ENCODE data around the gene BAZ2B. TPM values are rescaled to one million over a fixed set of nuclear protein-coding genes. Genes with fewer than 3 reads are reported as not detected.

The BAZ2B gene
- total RNA-seq, 1 experiment from 2014 or later = 54.9 TPM

- Histone ChIP-seq H3K4me1 (ENCODE audit: insufficient read depth, low read length) (no peaks in the 10 kb centered on the region), H4K5ac (ENCODE audit: insufficient read length, low read depth, low read length) (no peak overlapping the region), H3T11ph (ENCODE audit: low read length) (no peak overlapping the region), H3K14ac (ENCODE audit: insufficient read depth, low read length) (no peak overlapping the region), H2BK5ac (ENCODE audit: insufficient read length, low read length) (no peak overlapping the region), H2AK5ac (ENCODE audit: insufficient read length, low read length) (no peak overlapping the region), H2BK20ac (ENCODE audit: low read depth, low read length, poor library complexity, severe bottlenecking) (no peak overlapping the region), H4K91ac (ENCODE audit: insufficient read length, low read depth, low read length) (no peak overlapping the region), H2BK12ac (ENCODE audit: insufficient read length, low read depth, low read length) (no peak overlapping the region), H3K79me2 (ENCODE audit: insufficient read depth, low read length) (no peaks in the 10 kb centered on the region), H3K23ac (ENCODE audit: insufficient read length, low read depth, low read length) (no peak overlapping the region), H4K20me1 (ENCODE audit: control insufficient read depth, insufficient read depth, insufficient read length) (no peaks in the 10 kb centered on the region), H3K27ac (ENCODE audit: insufficient read length, low read depth, low read length) (no peak overlapping the region), H3K56ac (ENCODE audit: insufficient read length, low read depth, low read length) (no peak overlapping the region), H2AFZ (ENCODE audit: low read length) (no peak overlapping the region), H3K4ac (ENCODE audit: low read depth, low read length) (no peak overlapping the region), H2BK120ac (ENCODE audit: low read depth, low read length, poor library complexity, severe bottlenecking) (no peak overlapping the region), H4K8ac (replicated peaks; ENCODE audit: insufficient read length, low read depth, low read length) (no peak overlapping the region), H3K4me2 (ENCODE audit: insufficient read depth, insufficient read length, low read length) (no peak overlapping the region), H2BK15ac (ENCODE audit: low read depth, low read length) (no peak overlapping the region), H3K79me1 (ENCODE audit: insufficient read depth, low read depth, low read length, poor library complexity, severe bottlenecking) (no peaks in the 10 kb centered on the region), H3K27me3 (ENCODE audit: insufficient read depth, low read length) (no peaks in the 10 kb centered on the region), H3K9ac (ENCODE audit: extremely low read depth, insufficient read length, low read length) (no peak overlapping the region), H3K23me2 (ENCODE audit: insufficient read length, low read depth, low read length, poor library complexity, severe bottlenecking) (no peaks in the 10 kb centered on the region), H3K9me3 (ENCODE audit: control insufficient read depth, low read depth, low read length) (no peaks in the 10 kb centered on the region), H3K18ac (ENCODE audit: insufficient read length, low read depth, low read length) (no peak overlapping the region)
- Mint-ChIP-seq H3K36me3 (ENCODE audit: insufficient read depth in 1 of 3, low read depth in 3 of 3) (peaks cover 7 to 36% (median 22%) of the 10 kb centered on the region in 3 experiments; a peak in 6 of 7 replicates), H3K4me3 (no peak overlapping the region), H3K27me3 (ENCODE audit: low read depth) (no peaks in the 10 kb centered on the region), H3K4me1 (peaks cover 21 to 23% of the 10 kb centered on the region in 2 experiments), H3K9me3 (no peaks in the 10 kb centered on the region), H3K27ac (peak overlapping the region in 2 of 3 experiments; percentile 42 to 45; a peak in 4 of 7 replicates)
- no CpG with 5 or more reads among the region's 2 CpGs for WGBS (ENCODE audit: extremely low coverage, insufficient read length, low lambda C conversion rate)
- TF ChIP-seq CTCF (conservative IDR thresholded peaks at IDR 0.05) = no peak
- DNase-seq = no peak
Measured at GRCh38 chr2:159446817-159447216, 169.5 kb downstream of the BAZ2B start.

Measured in H9 (cell line).